ENCODE data around the gene URI1. TPM values are rescaled to one million over a fixed set of nuclear protein-coding genes. Genes with fewer than 3 reads are reported as not detected.
"Not testable (repeated sequence)": the region's sequence is repeated elsewhere in the genome, so short reads cannot be mapped to it uniquely, and the experiment has no call there.

Gene URI1
- total RNA-seq, 2 experiments from 2014 or later: 48.3 to 60.8 TPM

DNA sequence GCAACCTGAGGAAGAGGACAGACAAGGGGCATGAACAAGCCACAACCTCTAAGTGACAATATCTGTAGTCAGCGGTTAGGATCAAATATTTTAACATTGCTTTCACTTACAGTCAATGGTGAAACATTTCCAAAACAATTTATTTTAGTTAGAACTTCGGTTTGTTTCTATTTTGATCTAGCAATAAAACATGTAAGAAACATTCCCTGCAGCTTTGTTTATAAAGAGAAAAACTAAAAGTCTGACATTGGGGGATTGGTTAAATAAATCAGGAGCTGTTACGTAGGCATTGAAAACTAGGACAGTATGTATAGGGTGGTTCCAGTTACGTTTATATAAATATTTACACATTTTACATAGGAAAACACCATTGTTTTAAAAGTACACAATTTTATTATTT is 3.4 kb downstream of the URI1 start:
- peaks cover 58% of the 10 kb centered on the region for H3K4me1 Mint-ChIP-seq

GRCh38 chr19:29946645-29947044 is 4.6 kb downstream of the URI1 start:
- H3K4me3 Mint-ChIP-seq: no peak overlapping the region
- ATAC-seq (no peak), DNase-seq (no peak)
- no peaks in the 10 kb centered on the region for H3K27me3 Mint-ChIP-seq
- H3K36me3 Mint-ChIP-seq: peaks cover 43% of the 10 kb centered on the region
- H3K27ac Mint-ChIP-seq: no peak overlapping the region
- no peaks in the 10 kb centered on the region for H3K9me3 Mint-ChIP-seq (ENCODE audit: low read depth)
- CTCF ChIA-PET: interaction anchor here (0.7 to 1.1 kb wide), 4 partner anchors 18 to 231 kb away, joined by 3 to 4 read pairs (median 3); no protein-coding TSS in a partner anchor
- H3K4me1 Mint-ChIP-seq: peaks cover 51% of the 10 kb centered on the region

More for the DNA sequence above, 3.4 kb downstream of the URI1 start:
- CTCF ChIA-PET: interaction anchor here (1.1 kb wide), 1 partner anchor 229 kb away, joined by 3 read pairs; no protein-coding TSS in a partner anchor
- ATAC-seq (no peak), DNase-seq (no peak)
- Mint-ChIP-seq H3K27ac (peak overlapping the region; percentile 81), H3K36me3 (peaks cover 34% of the 10 kb centered on the region), H3K9me3 (ENCODE audit: low read depth) (no peaks in the 10 kb centered on the region), H3K4me3 (peak overlapping the region; percentile 99), H3K27me3 (peaks cover 4% of the 10 kb centered on the region)

GRCh38 chr19:29947871-29948270 is 5.8 kb downstream of the URI1 start:
- H3K9me3 Mint-ChIP-seq (ENCODE audit: low read depth): peaks cover 3% of the 10 kb centered on the region
- H3K36me3 Mint-ChIP-seq: peaks cover 48% of the 10 kb centered on the region
- peak; percentile 41 for ATAC-seq
- no peak for DNase-seq
- H3K27me3 Mint-ChIP-seq: no peaks in the 10 kb centered on the region
- peaks cover 59% of the 10 kb centered on the region for H3K4me1 Mint-ChIP-seq
- peak overlapping the region; percentile 57 for H3K27ac Mint-ChIP-seq
- CTCF ChIA-PET: no interaction called here
- H3K4me3 Mint-ChIP-seq: no peak overlapping the region

DNA sequence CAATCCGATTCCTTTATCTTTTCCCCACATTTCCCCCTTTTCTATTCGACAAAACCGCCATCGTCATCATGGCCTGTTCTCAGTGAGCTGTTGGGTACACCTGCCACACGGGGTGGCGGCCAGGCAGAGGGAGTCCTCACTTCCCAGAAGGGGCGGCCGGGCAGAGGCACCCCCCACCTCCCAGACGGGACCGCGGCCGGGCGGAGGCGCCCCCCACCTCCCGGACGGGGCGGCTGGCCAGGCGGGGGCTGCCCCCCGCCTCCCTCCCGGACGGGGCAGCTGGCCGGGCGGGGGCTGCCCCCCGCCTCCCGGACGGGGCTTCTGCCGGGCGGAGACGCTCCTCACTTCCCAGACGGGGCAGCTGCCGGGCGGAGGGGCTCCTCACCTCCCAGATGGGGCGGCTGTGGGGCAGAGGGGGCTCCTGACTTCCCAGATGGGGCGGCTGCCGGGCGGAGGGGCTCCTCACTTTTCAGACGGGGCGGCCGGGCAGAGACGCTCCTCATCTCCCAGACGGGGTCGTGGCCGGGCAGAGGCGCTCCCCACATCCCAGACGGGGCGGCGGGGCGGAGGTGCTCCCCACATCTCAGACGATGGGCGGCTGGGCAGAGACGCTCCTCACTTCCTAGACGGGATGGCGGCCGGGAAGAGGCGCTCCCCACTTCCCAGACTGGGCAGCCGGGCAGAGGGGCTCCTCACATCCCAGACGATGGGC is 6.9 kb downstream of the URI1 start:
- CTCF ChIA-PET; H3K27me3 Mint-ChIP-seq; ATAC-seq; H3K4me3 Mint-ChIP-seq; DNase-seq; H3K9me3 Mint-ChIP-seq (ENCODE audit: low read depth); H3K27ac Mint-ChIP-seq: not testable (repeated sequence)
- peaks cover 50% of the 10 kb centered on the region for H3K36me3 Mint-ChIP-seq
- peaks cover 56% of the 10 kb centered on the region for H3K4me1 Mint-ChIP-seq

DNA sequence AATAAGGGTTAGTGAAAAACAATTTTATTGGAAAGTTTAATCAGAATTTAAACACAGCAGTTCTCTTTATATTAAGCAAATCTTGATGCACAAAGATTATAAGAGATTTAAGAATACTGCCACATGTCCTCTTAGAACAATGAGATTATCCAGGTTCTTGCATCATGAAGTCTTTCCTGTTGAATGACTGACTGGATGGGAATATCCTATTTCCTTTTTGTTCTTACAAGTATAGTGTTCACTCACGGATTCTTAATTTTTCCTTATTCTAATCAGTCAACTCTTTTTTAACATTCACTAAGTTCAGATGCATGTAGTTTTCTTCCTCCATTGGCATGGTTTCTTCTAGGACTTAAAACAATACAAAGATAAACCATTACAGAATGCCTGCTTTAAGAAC is 10.1 kb downstream of the URI1 start:
- Mint-ChIP-seq H3K9me3 (ENCODE audit: low read depth) (peaks cover 3% of the 10 kb centered on the region), H3K27ac (no peak overlapping the region), H3K4me1 (peaks cover 39% of the 10 kb centered on the region), H3K27me3 (no peaks in the 10 kb centered on the region), H3K4me3 (no peak overlapping the region), H3K36me3 (peaks cover 55% of the 10 kb centered on the region)
- DNase-seq (no peak), ATAC-seq (no peak)
- CTCF ChIA-PET: no interaction called here

GRCh38 chr19:29952646-29953045 is 10.6 kb downstream of the URI1 start:
- CTCF ChIA-PET: no interaction called here
- Mint-ChIP-seq H3K27ac (no peak overlapping the region), H3K27me3 (no peaks in the 10 kb centered on the region), H3K4me3 (no peak overlapping the region), H3K36me3 (peaks cover 57% of the 10 kb centered on the region), H3K4me1 (peaks cover 36% of the 10 kb centered on the region), H3K9me3 (ENCODE audit: low read depth) (peaks cover 3% of the 10 kb centered on the region)
- no peak for DNase-seq
- no peak for ATAC-seq

DNA sequence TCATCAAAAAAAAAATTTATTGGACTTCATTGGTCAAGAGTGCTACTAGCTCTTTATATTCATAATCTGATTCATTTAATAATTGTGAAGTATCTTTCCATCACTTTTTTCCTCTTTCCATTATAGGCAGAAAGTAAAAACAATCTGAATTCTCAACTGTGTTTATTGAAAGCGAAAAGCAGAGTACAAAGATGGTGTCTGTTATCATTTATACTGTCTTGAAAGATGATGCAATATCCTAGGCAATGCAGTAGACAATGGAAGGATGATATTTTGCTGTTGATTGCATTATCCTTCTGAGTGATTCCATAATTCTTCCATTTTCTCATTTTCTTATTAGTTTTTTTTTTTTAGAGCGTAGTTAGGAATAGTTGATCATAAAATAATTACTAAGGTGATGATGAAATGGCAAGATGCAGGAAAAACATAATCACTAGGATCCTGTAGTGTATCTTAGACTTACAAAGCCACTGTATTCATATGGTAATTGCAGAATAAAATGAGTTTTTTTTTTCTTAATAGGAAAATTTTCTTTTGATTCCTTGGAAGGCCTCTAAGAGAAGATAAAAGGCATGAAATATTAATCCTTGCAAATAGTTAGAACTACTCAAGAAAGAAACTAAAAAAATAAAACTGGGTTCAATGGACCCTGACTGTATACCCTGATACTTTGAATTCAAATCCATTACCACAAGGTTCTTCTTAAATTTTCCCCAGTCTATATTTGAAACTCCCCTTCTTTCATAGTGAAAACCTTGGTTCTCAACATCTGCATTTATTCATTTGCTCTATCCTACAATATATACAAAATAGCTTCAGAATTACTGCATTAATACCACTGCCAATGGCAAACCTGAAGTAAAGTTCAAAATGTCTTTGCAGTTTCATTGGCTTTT is 11.6 kb downstream of the URI1 start:
- no peak overlapping the region for H3K27ac Mint-ChIP-seq
- peaks cover 31% of the 10 kb centered on the region for H3K4me1 Mint-ChIP-seq
- H3K36me3 Mint-ChIP-seq: peaks cover 49% of the 10 kb centered on the region
- H3K4me3 Mint-ChIP-seq: no peak overlapping the region
- no peaks in the 10 kb centered on the region for H3K27me3 Mint-ChIP-seq
- no peak for ATAC-seq
- no peak for DNase-seq
- H3K9me3 Mint-ChIP-seq (ENCODE audit: low read depth): peaks cover 3% of the 10 kb centered on the region
- CTCF ChIA-PET: no interaction called here

GRCh38 chr19:29956855-29957254 is 14.8 kb downstream of the URI1 start:
- no peak overlapping the region for H3K4me3 Mint-ChIP-seq
- CTCF ChIA-PET: interaction anchor here (0.7 kb wide), 1 partner anchor 70 kb away, joined by 4 read pairs; no protein-coding TSS in a partner anchor
- H3K9me3 Mint-ChIP-seq (ENCODE audit: low read depth): peaks cover 3% of the 10 kb centered on the region
- ATAC-seq: no peak
- peaks cover 34% of the 10 kb centered on the region for H3K36me3 Mint-ChIP-seq
- no peaks in the 10 kb centered on the region for H3K27me3 Mint-ChIP-seq
- DNase-seq: no peak
- no peak overlapping the region for H3K27ac Mint-ChIP-seq
- H3K4me1 Mint-ChIP-seq: peaks cover 25% of the 10 kb centered on the region

- no peak overlapping the region for H3K4me3 Mint-ChIP-seq
- no peaks in the 10 kb centered on the region for H3K9me3 Mint-ChIP-seq (ENCODE audit: low read depth)
- no peak for DNase-seq
- no peaks in the 10 kb centered on the region for H3K27me3 Mint-ChIP-seq
- H3K36me3 Mint-ChIP-seq: peaks cover 18% of the 10 kb centered on the region
- no peak for ATAC-seq
- H3K27ac Mint-ChIP-seq: no peak overlapping the region
- CTCF ChIA-PET: no interaction called here
- H3K4me1 Mint-ChIP-seq: peaks cover 40% of the 10 kb centered on the region
These were observed 19.3 kb downstream of the URI1 start for GRCh38 chr19:29961311-29961710.

DNA sequence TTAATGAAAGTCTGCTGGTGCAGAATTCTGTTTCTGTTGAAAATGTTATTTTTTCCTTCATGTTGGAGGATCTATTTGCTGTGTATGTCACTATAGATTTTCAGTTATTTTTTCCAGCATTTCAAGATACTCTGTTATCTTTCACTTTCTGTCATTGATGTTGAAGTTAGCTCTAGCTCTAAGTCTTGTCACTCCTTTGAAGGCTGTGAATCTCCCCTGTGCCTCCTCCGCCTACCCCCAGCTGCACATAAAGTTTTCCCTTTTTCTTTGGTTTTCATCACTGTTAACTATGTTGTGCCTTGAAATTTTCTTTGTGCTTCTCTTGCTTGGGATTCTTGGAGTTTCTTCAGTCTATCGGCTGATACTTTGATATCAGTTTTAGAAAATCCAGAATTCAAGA is 20.8 kb downstream of the URI1 start:
- Mint-ChIP-seq H3K36me3 (peaks cover 8% of the 10 kb centered on the region), H3K4me1 (peaks cover 43% of the 10 kb centered on the region), H3K27ac (no peak overlapping the region), H3K27me3 (no peaks in the 10 kb centered on the region), H3K4me3 (no peak overlapping the region), H3K9me3 (ENCODE audit: low read depth) (no peaks in the 10 kb centered on the region)
- no peak for DNase-seq
- CTCF ChIA-PET: no interaction called here
- ATAC-seq: no peak

GRCh38 chr19:29963576-29963975 is 21.5 kb downstream of the URI1 start:
- Mint-ChIP-seq H3K27me3 (no peaks in the 10 kb centered on the region), H3K9me3 (ENCODE audit: low read depth) (no peaks in the 10 kb centered on the region), H3K27ac (no peak overlapping the region), H3K4me1 (peaks cover 45% of the 10 kb centered on the region), H3K4me3 (no peak overlapping the region), H3K36me3 (peaks cover 8% of the 10 kb centered on the region)
- ATAC-seq (no peak), DNase-seq (no peak)
- CTCF ChIA-PET: no interaction called here

DNA sequence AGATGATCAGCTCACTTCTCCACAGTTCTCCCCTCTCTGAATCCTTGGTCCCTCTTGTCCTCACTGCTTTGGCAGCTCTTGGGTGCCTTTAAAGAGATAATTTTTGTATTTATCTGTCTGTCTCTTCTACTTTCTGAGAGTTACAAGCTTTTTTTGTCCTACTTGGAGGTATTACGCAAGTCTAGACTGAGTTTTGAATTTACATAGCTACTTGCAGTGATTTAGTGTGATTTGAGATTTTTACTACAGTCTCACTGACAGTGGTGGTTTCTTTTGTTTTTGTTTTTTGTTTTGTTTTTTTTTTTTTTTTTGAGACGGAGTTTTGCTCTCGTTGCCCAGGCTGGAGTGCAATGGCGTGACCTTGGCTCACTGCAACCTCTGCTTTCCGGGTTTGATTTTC is 22.1 kb downstream of the URI1 start:
- CTCF ChIA-PET: interaction anchor here (0.9 kb wide), 1 partner anchor 18 kb away, joined by 3 read pairs; no protein-coding TSS in a partner anchor
- no peak for DNase-seq
- Mint-ChIP-seq H3K27me3 (no peaks in the 10 kb centered on the region), H3K4me1 (peaks cover 45% of the 10 kb centered on the region), H3K4me3 (no peak overlapping the region), H3K27ac (no peak overlapping the region), H3K9me3 (ENCODE audit: low read depth) (no peaks in the 10 kb centered on the region), H3K36me3 (peaks cover 8% of the 10 kb centered on the region)
- ATAC-seq: no peak

DNA sequence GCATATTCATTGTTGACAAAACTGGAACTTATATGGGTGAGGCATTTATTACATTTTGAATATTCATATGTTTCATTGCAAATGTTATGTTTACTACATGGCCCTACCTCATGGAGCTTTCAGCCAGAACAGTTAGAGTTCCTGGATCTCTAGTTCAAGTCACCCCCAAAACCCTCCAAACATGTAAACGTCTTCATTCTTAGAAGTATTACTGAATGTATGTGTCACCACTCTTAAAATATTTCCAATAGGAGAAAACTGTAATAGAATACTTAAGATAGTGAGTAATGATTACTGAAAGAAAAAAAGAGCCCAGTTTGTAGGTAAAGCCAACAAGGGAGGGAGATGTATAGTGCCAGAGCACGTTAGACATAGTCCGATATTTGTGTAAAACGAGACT is 23.5 kb downstream of the URI1 start:
- Mint-ChIP-seq H3K4me1 (peaks cover 47% of the 10 kb centered on the region), H3K4me3 (no peak overlapping the region), H3K27ac (no peak overlapping the region)

More for the DNA sequence above, 23.5 kb downstream of the URI1 start:
- no peaks in the 10 kb centered on the region for H3K27me3 Mint-ChIP-seq
- DNase-seq (no peak), ATAC-seq (no peak)
- CTCF ChIA-PET: interaction anchor here (1.0 to 1.3 kb wide), 2 partner anchors 12 to 24 kb away, joined by 3 to 4 read pairs; partner anchors contain the start of gene URI1
- no peaks in the 10 kb centered on the region for H3K9me3 Mint-ChIP-seq (ENCODE audit: low read depth)
- H3K36me3 Mint-ChIP-seq: peaks cover 3% of the 10 kb centered on the region
